Small intestine (tissue), 7 donors: Measurements from ENCODE around the gene SLC37A4. TPM values are rescaled to one million over a fixed set of nuclear protein-coding genes. Genes with fewer than 3 reads are reported as not detected.
"Not testable (repeated sequence)": the region's sequence is repeated elsewhere in the genome, so short reads cannot be mapped to it uniquely, and the experiment has no call there.

Experiments
- DNase-seq, 2 donors: peaks; one replicate each; pipeline versions ENCODE4 v3.0.0 to v3.0.0-alpha.2; 2013
- FAIRE-seq: peaks from 2 replicates; lab custom pipeline; 2012; peaks lifted over from hg19 to GRCh38; lab: Jason Lieb, UNC
- H3K27ac ChIP-seq, 3 donors: one replicate each; pipeline ENCODE4 v1.5.1; 2013; ENCODE audit warnings: low read length in 2 of 3, mild to moderate bottlenecking in 2 of 3, control low read depth in 1 of 3, inconsistent platforms in 1 of 3, low read depth in 1 of 3, moderate library complexity in 1 of 3
- H3K27me3 ChIP-seq, 3 donors: one replicate each; pipeline ENCODE4 v1.6.1; 2013; ENCODE audit warnings: low read length in 3 of 3, inconsistent platforms in 1 of 3; ENCODE audit not compliant: control insufficient read depth in 3 of 3, insufficient read depth in 3 of 3
- H3K36me3 ChIP-seq, 3 donors: one replicate each; pipeline ENCODE4 v1.6.1; 2013; ENCODE audit warnings: low read length in 3 of 3, inconsistent platforms in 1 of 3, low read depth in 1 of 3, mild to moderate bottlenecking in 1 of 3, moderate library complexity in 1 of 3; ENCODE audit not compliant: control insufficient read depth in 3 of 3, insufficient read depth in 2 of 3
- H3K4me1 ChIP-seq, 3 donors: one replicate each; pipeline ENCODE4 v1.6.1; 2013; ENCODE audit warnings: low read length in 2 of 3, inconsistent platforms in 1 of 3, low read depth in 1 of 3, mild to moderate bottlenecking in 1 of 3, moderate library complexity in 1 of 3; ENCODE audit not compliant: control insufficient read depth in 3 of 3, insufficient read depth in 2 of 3
- H3K4me3 ChIP-seq, 3 donors: one replicate each; pipeline ENCODE4 v1.5.1; 2013; ENCODE audit warnings: low read length in 3 of 3, control low read depth in 1 of 3, inconsistent platforms in 1 of 3, low read depth in 1 of 3, mild to moderate bottlenecking in 1 of 3, moderate library complexity in 1 of 3
- H3K9me3 ChIP-seq, 2 donors: one replicate each; pipeline ENCODE4 v1.6.1; 2013; ENCODE audit warnings: low read depth in 1 of 2, low read length in 1 of 2; ENCODE audit not compliant: control insufficient read depth in 2 of 2, insufficient read depth in 1 of 2
- WGBS, 3 donors: extraction: QIAGEN DNeasy Blood & Tissue Kit; methylation state at CpG; one replicate each; pipeline ENCODE4 v1.1.7; 2013; 5-methylcytosine and 5-hydroxymethylcytosine counted together
- polyA plus RNA-seq, 4 donors: library from polyadenylated mRNA; stranded (reverse) in 3 of 4; unstranded in 1 of 4; fragments of 200-250 nt in 3 of 4; fragments of 120-200 nt in 1 of 4; gene quantifications; one replicate each; pipeline versions ENCODE4 v1.2.1 to v1.2.3, GENCODE V29; 2013
- donor health status: healthy with polysubstance abuse.
- donor health status: control.
- donor health status: control.
- donor health status: Bipolar disorder and iron deficiency.
- donor health status: healthy.

SLC37A4 gene
- polyA plus RNA-seq, 4 donors, result 57.9 to 250 (median 96.9) TPM

DNA sequence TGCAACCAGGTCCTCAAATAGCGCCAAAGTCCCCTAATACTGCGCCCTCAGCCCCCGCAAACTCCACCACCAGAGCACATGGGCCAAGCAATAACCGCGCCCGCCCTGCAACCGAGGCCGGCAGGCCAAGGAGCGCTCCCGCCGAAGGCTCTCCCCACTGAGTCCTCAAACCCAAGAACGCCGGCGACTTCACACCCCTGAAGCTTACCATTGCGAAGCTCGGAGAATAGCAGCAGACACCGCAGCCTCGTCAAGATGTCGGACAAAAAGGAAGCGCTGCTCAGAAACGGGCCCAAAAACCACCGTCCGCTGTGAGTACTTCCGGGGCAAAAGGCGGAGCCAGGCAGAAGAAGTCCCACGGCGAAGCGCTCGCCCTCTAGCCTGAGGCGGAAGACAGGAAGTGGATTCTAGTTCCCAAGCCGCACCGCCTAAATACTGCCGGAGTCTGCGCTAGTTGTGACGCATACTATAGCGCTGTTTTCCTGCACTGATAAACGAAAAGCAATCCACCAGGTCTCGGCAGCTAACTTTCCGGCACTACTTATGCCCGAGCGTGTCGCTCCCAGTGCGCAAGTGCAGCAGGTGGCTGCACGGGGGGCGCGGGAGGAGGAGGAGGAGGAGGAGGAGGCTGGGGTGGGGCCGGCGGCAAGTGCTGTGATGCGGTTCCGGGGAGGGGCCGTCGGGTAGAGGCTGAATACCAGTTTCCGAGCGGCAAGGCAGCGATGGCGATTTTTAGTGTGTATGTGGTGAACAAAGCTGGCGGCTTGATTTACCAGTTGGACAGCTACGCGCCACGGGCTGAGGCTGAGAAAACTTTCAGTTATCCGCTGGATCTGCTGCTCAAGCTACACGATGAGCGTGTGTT lies 12.4 kb downstream of the SLC37A4 start, which contains the start of the genes RPS25 and TRAPPC4:
TSS of gene RPS25 (minus strand) at position 270 of the 865 bp plus-strand sequence. CDS start at position 211, 59 bp downstream.
TSS of gene TRAPPC4 (plus strand) at position 693 of the 865 bp plus-strand sequence. CDS start at position 723, 30 bp downstream.
- Histone ChIP-seq H3K4me3 (peak within 1 kb of the TSS; percentile 81 to 94 (median 89)), H3K4me1 (peaks cover 1 to 43% (median 6%) of the 10 kb centered on the region in 3 donors), H3K27ac (peak within 1 kb of the TSS; percentile 90 to 99 (median 93)), H3K36me3 (peaks cover 8 to 45% (median 9%) of the 10 kb centered on the region in 3 donors), H3K9me3 (no peaks in the 10 kb centered on the region), H3K27me3 (no peaks in the 10 kb centered on the region)
- no peak for FAIRE-seq
- DNase-seq, result peak; percentile 97 to 98
- WGBS, 3 donors, result 0% methylated on average over 63 of the region's 63 CpGs

DNA sequence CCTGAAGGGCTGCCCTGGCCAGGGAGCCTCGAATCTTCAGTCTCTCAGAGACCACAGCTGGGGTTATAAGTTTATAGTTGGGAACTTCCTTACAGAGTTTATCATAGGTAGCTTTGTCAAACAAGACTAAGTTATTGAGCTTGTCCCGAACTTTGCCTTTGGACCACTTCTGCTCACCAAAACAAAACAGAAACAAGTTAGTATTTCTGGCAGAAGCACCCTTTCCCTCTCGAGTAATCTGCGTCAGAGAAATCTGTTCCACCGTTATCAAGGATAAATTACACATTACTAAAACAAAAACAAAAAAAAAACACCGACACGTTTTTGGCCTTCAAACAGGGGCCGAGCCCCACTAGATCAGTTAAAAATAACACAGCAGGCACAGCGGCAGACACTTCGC lies 13.3 kb downstream of the SLC37A4 start:
- Histone ChIP-seq H3K4me3 (peak overlapping the region; percentile 81 to 94 (median 89)), H3K4me1 (peaks cover 0 to 36% (median 6%) of the 10 kb centered on the region in 3 donors), H3K27ac (peak overlapping the region in 2 of 3 donors; percentile 93 to 99), H3K36me3 (peaks cover 8 to 38% (median 8%) of the 10 kb centered on the region in 3 donors)
- not testable (repeated sequence) for FAIRE-seq, DNase-seq, H3K27me3 ChIP-seq, H3K9me3 ChIP-seq
- WGBS, 3 donors, result 1% methylated on average over 10 of the region's 10 CpGs

DNA sequence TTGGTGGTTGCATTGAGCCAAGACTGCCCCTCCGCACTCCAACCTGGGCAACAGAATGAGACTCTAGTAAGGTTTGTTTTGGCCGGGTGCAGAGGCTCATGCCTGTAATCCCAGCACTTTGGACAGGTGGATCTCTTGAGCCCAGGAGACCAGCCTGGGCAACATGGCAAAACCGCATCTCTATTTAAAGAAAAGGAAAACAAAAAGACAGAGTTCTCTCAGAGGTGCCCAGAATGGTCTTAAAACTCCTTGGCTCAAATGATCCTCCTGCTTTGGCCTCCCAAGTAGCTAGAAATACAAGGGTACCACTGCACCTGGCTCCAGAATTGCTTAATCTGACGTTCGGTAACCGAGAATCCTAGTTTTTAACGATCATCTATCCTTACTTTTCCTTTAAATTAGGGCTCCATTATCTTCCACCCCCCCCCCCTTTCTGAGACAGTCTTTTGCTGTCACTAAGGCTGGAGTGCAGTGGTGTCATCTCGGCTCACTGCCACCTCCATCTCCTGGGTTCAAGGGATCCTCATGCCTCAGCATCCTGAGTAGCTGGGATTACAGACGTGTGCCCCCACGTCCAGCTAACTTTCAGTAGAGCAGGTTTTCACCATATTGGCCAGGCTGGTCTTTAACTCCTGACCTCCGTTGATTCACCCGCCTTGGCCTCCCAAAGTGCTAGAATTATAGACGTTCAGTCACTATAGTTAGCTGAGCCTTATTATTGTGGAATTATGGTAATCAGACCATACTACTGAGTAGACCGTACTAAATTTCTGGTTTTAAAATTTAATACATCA lies 14.3 kb downstream of the SLC37A4 start:
- FAIRE-seq, result no peak
- Histone ChIP-seq H3K4me1 (peaks cover 0 to 26% (median 6%) of the 10 kb centered on the region in 3 donors), H3K27me3 (no peaks in the 10 kb centered on the region), H3K4me3 (no peak overlapping the region), H3K36me3 (peaks cover 5 to 40% (median 8%) of the 10 kb centered on the region in 3 donors), H3K9me3 (no peaks in the 10 kb centered on the region), H3K27ac (no peak overlapping the region)
- WGBS, 3 donors, result 52 to 68% (median 57%) methylated on average over 14 of the region's 14 CpGs
- DNase-seq, result no peak

DNA sequence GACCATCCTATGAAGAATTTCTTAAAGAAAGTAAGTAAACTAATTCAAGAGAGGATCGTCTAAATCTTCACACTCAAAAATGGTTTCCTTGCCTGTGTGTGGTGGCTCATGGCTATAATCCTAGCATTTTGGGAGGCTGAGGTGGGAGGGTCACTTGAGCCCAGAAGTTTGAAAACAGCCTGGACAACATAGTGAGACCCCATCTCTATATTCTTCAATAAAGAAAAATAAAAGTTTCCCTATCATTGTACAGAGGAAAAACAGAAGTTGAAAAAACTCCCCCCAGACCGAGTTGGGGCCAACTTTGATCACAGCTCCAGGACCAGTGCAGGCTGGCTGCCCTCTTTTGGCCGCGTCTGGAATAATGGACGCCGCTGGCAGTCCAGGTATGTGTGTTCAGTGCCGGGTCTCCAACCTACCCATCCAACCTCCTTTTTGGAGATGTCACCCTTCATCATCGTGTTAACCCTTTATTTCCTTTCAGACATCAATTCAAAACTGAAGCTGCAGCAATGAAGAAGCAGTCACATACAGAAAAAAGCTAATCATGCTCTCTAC lies 15.5 kb downstream of the SLC37A4 start:
- H3K4me3 ChIP-seq, result no peak overlapping the region
- DNase-seq (peak in 1 of 2 donors; percentile 26), FAIRE-seq (no peak)
- peaks cover 8 to 42% (median 9%) of the 10 kb centered on the region in 3 donors for H3K36me3 ChIP-seq
- H3K4me1 ChIP-seq, result peaks cover 0 to 14% (median 6%) of the 10 kb centered on the region in 3 donors
- no peaks in the 10 kb centered on the region for H3K27me3 ChIP-seq
- no peak overlapping the region for H3K27ac ChIP-seq
- H3K9me3 ChIP-seq, result no peaks in the 10 kb centered on the region
- 54 to 70% (median 58%) methylated on average over 8 of the region's 8 CpGs for WGBS, 3 donors

DNA sequence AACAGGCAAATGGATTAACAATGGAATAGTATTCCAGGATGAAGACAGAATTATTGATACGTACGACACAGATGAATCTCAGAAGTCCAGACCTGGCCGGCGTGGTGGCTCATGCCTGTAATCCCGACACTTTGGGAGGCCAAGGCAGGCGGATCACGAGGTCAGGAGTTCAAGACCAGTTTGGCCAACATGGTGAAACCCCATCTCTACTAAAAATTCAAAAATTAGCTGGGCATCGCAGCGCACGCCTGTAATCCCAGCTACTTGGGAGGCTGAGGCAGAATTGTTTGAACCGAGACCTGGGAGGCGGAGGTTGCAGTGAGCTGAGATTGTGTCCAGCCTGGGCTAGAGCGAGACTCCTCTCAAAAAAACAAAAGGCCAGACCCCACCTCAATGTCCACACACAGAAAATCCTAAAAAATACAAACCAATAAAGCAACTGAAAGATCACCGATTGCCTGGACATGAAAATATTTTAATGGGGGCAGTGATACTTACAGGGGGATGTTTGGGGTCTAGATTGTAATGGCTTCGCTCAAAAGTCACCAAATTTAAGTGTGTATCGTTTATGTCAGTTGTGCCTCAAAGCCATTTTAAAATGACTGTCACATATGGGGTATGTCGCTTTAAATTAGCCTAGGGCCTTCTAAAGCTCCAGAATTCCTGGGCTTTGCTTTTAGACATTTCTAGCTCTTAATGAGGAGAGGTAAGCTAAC lies 16.3 kb downstream of the SLC37A4 start:
- H3K4me1 ChIP-seq, result peaks cover 0 to 11% (median 3%) of the 10 kb centered on the region in 3 donors
- no peaks in the 10 kb centered on the region for H3K9me3 ChIP-seq
- H3K36me3 ChIP-seq, result peaks cover 8 to 42% (median 9%) of the 10 kb centered on the region in 3 donors
- no peak for FAIRE-seq
- no peak overlapping the region for H3K27ac ChIP-seq
- no peak overlapping the region for H3K4me3 ChIP-seq
- 95 to 96% (median 95%) methylated on average over 17 of the region's 17 CpGs for WGBS, 3 donors
- no peak for DNase-seq
- no peaks in the 10 kb centered on the region for H3K27me3 ChIP-seq

DNA sequence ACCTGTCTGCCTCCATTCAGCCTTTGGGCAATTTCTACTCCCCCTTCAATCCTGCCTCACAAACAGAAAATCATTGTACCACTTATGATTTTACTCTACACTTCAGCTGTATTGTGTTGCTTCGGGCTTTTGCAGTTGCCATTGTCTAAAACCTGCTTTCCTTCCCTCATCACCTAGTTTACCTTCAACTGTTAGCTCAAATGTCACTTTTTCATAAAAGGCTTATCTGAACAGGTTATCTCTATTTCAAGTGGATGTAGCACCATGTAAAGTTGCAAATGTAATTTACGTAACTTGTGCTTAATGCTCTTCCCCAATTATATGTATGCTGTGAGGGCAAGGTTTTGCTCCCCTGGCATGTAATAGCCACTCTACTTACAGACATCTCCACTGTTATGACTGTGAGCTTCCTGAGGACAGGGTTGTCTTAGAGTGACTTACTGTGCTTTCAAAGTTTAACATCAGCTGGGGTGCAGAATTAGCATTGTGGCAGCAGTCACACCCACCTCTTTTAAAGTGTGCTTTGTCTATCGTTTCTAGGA lies 18.0 kb downstream of the SLC37A4 start:
- DNase-seq, result no peak
- Histone ChIP-seq H3K27me3 (no peaks in the 10 kb centered on the region), H3K9me3 (no peaks in the 10 kb centered on the region), H3K36me3 (peaks cover 8 to 49% (median 9%) of the 10 kb centered on the region in 3 donors), H3K27ac (no peak overlapping the region), H3K4me3 (no peak overlapping the region), H3K4me1 (peaks cover 0 to 11% (median 3%) of the 10 kb centered on the region in 3 donors)
- no peak for FAIRE-seq
- WGBS, 3 donors, result 77 to 89% (median 85%) methylated on average over 3 of the region's 3 CpGs

DNA sequence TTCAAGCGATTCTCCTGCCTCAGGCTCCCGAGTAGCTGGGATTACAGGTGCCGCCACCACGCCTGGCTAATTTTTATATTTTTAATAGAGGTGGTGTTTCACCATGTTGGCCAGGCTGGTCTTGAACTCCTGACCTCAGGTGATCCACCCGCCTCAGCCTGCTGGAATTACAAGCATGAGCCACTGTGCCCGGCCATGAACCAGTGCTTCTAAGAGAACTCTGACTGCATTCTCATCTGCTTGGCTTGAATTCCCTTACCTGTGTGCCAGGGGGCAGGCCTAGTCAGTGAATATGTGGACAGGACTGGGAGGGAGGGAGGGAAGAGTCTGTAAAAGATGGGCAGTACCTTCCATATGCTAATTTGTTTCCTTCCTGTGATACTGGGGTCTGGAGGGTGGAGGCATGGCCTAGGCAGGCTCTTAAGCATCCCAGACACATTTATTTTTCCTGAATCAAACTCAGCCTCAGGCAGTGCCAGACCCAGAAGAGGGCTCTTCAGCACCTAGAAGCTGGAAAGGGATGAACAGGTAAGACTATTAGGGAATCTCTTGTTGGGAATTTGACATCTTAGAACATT lies 19.1 kb downstream of the SLC37A4 start:
- Histone ChIP-seq H3K27me3 (no peaks in the 10 kb centered on the region), H3K4me1 (peaks cover 0 to 5% (median 0%) of the 10 kb centered on the region in 3 donors), H3K9me3 (no peaks in the 10 kb centered on the region), H3K36me3 (peaks cover 12 to 57% (median 12%) of the 10 kb centered on the region in 3 donors), H3K4me3 (no peak overlapping the region), H3K27ac (no peak overlapping the region)
- DNase-seq (no peak), FAIRE-seq (no peak)
- 83 to 90% (median 86%) methylated on average over 6 of the region's 6 CpGs for WGBS, 3 donors
